LNCaP clone FGC (cell line): Measurements from ENCODE around the gene ZNF592.
A peak's percentile ranks its signal among the peaks of the same experiment; 100 is the strongest.

ENCODE experiments used
- DNase-seq: peaks from one replicate; pipeline ENCODE4 v3.0.0-alpha.2; 2011; ENCODE audit warnings: low read depth
- H3K4me3 ChIP-seq: 2 replicates; pipeline ENCODE4 v1.5.1; 2011; ENCODE audit warnings: mild to moderate bottlenecking, low read depth, low read length, control low read depth
- CTCF ChIP-seq: IDR thresholded peaks from 2 replicates; pipeline ENCODE4 v1.5.1; 2012; ENCODE audit warnings: mild to moderate bottlenecking; ENCODE audit not compliant: control insufficient read depth, insufficient read depth; ENCODE audit errors: extremely low read depth

The ZNF592 gene

DNA sequence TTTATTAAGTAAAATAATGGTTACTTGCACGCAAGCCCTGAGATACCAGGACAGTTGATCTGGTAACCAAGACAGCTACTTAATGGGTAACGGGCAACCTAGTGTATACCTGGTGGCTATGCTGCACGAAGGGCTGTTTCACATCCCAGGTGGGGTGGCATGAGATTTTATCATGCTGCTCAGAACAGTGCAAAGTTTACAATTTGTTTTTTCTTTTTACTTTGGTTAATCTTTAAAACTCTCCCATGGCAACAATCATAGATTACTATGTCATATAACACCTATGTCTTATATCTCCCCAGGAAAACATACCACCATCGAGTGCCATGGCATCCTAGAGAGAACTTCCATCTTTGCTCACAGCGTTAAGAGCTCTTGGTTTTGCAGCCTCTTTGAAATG is 103.8 kb downstream of the ZNF592 start:
- no peak for DNase-seq
- H3K4me3 ChIP-seq: no peak overlapping the region
- no peak for TF ChIP-seq CTCF

DNA sequence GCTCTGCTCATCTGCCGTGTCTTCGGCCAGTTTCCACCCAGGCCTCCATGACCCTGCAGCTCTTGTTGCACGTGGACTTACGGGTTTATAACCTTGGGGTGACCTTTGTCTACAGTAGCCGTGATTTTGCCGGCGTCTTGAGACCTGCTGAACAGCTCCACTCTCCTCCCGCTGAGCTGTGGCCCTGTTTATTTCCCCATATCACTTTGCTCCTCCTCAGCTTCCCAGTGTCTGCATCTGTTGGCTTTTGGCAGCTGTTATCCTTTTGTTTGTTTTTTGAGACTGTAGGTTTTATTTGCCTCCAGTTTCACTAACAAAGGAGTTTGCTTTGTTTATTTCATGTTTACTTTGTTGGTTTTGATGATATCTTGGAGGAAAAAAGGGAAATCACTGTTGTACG is 106.7 kb downstream of the ZNF592 start:
- TF ChIP-seq CTCF: no peak
- peak; percentile 97 for DNase-seq

DNA sequence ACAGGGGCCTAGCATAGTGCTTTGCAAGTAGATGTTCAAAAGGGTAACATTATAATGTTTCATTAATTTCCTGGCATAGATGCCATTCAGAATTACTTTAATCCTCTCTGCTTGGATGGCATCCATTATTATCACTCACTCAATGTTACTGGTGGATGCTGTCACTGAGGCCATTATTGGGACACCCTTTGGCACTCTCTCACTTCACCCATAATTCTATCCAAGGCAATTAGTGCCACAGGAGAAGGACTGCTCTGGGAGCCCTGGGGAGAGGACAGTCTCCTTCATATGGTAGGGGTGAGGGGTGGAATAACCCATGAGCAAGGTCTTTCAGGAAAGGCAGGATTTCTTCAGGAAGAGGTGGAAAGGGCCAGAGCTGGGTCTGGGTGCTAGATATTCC is 107.4 kb downstream of the ZNF592 start:
- no peak overlapping the region for H3K4me3 ChIP-seq
- no peak for TF ChIP-seq CTCF
- DNase-seq: no peak

More for the DNA sequence above, 106.7 kb downstream of the ZNF592 start:
- 0 out of 2 replicates have a peak overlapping the region, but pooled peaks have one; percentile 1 for H3K4me3 ChIP-seq
